Measurements from ENCODE around the gene PRAMEF14.
"Not testable (repeated sequence)": the region's sequence is repeated elsewhere in the genome, so short reads cannot be mapped to it uniquely, and the experiment has no call there.

PRAMEF14 gene, protein sequence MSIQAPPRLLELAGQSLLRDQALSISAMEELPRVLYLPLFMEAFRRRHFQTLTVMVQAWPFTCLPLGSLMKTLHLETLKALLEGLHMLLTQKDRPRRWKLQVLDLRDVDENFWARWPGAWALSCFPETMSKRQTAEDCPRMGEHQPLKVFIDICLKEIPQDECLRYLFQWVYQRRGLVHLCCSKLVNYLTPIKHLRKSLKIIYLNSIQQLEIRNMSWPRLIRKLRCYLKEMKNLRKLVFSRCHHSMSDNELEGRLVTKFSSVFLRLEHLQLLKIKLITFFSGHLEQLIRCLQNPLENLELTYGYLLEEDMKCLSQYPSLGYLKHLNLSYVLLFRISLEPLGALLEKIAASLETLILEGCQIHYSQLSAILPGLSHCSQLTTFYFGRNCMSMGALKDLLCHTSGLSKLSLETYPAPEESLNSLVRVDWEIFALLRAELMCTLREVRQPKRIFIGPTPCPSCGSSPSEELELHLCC

DNA sequence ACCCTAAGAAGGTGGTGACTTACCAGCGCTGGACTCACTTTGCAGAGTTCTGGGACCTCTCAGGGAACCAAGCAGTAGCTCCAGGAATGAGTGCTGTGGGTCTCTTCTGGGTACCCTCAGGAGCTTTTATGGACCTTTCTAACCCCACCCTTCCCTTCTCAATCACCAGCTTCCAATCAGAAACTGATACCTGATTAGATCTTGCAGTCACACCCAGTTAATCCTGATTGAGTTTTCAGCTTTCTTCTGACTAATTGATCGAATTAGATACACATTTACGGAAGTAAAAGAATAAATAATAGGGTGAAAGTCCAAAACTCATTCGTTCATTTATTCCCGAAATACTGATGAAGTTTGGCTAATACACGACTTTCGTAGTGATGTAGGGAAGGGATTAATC is at the start of gene PRAMEF14:
TSS of gene PRAMEF14 (minus strand) at position 101 of the 400 bp plus-strand sequence. CDS start 1,820 bp downstream, outside the sequence.
- not testable (repeated sequence) for H3K27ac ChIP-seq

- H3K27ac ChIP-seq, result not testable (repeated sequence)
These were observed 48.4 kb upstream of the PRAMEF14 start for GRCh38 chr1:13395311-13395710.

DNA sequence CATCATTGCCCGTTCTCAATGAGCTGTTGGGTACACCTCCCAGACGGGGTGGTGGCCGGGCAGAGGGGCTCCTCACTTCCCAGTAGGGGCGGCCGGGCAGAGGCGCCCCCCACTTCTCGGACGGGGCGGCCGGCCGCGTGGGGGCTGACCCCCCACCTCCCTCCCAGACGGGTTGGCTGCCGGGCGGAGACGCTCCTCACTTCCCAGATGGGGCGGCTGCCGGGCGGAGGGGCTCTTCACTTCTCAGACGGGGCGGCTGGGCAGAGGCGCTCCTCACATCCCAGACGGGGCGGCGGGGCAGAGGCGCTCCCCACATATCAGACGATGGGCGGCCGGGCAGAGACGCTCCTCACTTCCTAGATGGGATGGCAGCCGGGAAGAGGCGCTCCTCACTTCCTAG is 47.8 kb upstream of the PRAMEF14 start:
- H3K27ac ChIP-seq, result not testable (repeated sequence)

DNA sequence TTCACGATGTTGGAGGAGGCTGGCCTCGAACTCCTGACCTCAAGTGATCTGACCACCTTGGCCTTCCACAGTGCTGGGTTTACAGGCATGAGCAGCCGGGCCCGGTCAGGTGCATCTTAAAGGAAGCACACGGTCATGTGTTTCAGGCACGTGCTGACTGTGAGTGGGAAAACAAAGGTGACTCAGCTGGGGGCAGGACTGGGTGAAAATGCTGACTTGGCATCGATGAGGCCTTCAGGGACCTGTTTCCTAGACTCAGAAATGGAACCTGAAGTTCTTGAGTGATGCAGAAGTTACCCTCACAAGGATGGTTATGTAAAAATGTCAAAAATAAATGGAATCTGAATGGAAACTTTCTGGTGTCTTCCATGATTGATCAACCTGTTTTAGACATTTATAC is 46.1 kb upstream of the PRAMEF14 start:
- not testable (repeated sequence) for H3K27ac ChIP-seq

DNA sequence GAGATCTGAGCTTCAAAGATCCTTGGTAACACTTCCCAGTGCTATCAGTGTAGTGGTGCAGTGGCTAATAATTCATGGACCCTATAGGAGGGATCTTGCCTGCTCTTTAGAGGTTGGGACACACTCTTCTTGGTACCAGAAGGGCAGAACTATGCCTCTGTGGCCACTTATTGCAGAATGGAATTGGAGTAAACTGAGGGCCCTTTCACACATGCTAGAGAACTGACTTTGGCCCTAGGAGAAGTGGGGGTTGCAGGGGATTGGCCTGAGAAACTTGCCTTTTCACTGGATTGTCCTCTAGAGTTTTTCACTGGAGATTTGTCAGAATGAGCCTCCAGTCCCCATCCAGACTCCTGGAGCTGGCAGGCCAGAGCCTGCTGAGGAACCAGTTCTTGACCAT is 42.4 kb upstream of the PRAMEF14 start, which contains the start of gene PRAMEF17:
TSS of gene PRAMEF17 (plus strand) at position 301 of the 400 bp plus-strand sequence. CDS start at position 327, 26 bp downstream.
- H3K27ac ChIP-seq, result not testable (repeated sequence)

DNA sequence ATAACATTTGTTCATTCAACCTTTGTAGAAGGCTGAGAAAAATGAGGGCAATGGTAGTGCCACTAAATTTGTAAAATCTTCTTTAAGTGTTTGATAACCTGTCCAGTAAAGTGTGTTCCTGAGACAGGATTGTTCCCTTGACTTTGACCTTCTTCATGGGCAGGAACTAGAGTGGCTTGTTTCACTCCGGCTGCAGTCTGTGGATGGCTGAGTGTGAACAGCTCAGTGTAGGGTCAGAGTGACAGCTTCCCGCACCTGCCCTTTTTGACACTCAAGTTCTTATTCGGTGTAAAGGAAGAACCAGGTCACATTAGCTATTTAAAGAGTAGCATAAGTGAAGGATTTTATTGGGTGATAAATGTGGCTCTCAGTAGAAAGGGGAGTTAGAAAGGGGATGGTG is 33.4 kb upstream of the PRAMEF14 start:
- H3K27ac ChIP-seq, result not testable (repeated sequence)

DNA sequence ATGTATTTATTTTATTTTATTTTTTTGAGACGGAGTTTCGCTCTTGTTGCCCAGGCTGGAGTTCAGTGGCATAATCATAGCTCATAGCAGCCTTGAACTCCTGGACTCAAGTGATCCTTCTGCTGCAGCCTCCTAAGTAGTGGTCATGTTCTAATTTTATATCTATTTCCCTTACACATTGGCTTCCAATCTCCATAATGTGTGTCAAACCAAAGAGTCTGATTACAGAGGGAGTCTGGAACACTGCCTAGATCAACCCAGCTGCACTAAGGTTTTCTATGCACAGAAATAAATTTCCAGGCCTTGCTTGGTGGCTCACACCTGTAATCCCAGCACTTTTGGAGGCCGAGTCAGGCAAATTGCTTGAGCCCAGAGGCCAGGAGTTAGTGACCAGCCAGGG is 32.0 kb upstream of the PRAMEF14 start:
- not testable (repeated sequence) for H3K27ac ChIP-seq

GRCh38 chr1:13368544-13368943 is 21.6 kb upstream of the PRAMEF14 start:
- TF ChIP-seq CTCF (conservative IDR thresholded peaks at IDR 0.05), result peak; percentile 64

GRCh38 chr1:13366536-13366935 is 19.6 kb upstream of the PRAMEF14 start:
- H3K27ac ChIP-seq, result not testable (repeated sequence)

More at GRCh38 chr1:13368544-13368943, 21.6 kb upstream of the PRAMEF14 start:
- H3K27ac ChIP-seq, result not testable (repeated sequence)

DNA sequence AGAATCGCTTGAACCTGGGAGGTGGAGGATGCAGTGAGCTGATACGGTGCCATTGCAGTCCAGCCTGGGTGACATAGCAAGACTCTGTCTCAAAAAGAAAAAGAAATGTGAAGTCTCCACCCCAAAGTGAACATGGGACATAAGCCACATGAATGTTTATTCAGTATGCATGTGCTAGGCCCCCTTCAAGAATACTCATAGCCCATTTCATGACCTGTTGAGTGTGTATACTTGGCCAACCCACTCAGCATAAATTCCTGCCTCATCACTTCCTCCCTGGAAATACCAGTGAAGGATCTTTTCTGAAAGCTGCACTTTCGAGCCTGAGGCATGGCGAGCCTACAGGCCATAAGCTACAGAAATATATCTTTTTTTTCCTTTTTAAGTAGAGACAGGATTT is 18.0 kb upstream of the PRAMEF14 start:
- H3K27ac ChIP-seq, result not testable (repeated sequence)

DNA sequence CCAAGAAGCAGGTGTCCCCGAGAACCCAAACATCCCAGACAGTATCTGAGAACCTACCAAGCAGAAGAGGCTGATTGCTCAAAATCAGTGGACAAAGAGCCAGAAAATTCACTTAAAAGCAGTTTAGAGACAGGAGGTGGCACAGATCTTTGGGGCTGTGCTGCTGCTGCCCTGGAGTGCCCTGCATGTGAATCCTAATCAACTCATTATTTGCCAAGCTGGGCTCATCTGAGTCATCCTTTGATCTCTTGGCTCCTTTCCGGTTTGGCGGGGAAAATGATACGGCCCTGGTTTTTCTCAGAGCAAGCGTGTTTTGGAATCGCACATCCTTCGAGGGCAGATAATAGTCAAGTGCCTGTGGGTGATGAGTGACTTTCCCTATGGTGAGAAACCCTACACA is 15.4 kb upstream of the PRAMEF14 start:
- H3K27ac ChIP-seq, result not testable (repeated sequence)

GRCh38 chr1:13356774-13357173 is 9.8 kb upstream of the PRAMEF14 start:
- peak; percentile 63 for TF ChIP-seq CTCF (conservative IDR thresholded peaks at IDR 0.05)
- H3K27ac ChIP-seq, result not testable (repeated sequence)

DNA sequence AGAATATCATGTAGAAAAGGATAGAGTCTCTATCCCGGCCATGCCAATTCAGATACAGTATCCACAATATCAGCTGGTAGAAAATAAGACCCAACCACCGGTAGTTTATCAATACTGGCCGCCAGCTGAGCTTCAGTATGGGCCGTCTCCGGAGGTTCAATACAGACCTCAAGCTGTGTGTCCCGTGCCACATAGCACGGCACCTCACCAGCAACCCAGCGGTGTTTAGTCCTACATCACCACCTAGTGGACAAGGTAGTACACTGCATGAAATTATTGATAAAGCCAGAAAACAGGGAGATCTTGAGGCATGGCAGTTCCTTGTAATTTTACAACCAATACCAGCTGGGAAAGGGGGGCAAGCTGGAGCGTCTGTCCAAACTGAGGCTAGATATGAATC is 7.5 kb upstream of the PRAMEF14 start:
- not testable (repeated sequence) for H3K27ac ChIP-seq
- TF ChIP-seq CTCF (conservative IDR thresholded peaks at IDR 0.05), result peak; percentile 17; the same call in 1 of the 2 replicates

GRCh38 chr1:13353476-13353875 is 6.5 kb upstream of the PRAMEF14 start:
- H3K27ac ChIP-seq, result not testable (repeated sequence)

DNA sequence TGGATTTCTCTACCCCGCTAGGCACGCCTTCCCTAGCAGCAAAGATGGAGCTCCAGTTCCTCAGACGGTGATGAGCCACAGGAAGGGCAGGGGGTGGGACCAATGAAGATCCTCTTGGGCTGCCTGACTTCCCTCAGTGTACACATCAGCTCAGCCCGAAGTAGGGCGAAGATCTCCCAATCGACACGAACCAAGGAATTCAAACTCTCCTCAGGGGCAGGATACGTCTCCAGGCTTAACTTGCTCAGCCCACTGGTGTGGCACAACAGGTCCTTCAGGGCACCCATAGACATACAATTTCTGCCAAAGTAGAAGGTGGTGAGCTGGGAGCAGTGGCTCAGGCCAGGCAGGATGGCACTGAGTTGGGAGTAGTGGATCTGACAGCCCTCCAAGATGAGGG is 4.4 kb downstream of the PRAMEF14 start:
- H3K27ac ChIP-seq, result not testable (repeated sequence)

DNA sequence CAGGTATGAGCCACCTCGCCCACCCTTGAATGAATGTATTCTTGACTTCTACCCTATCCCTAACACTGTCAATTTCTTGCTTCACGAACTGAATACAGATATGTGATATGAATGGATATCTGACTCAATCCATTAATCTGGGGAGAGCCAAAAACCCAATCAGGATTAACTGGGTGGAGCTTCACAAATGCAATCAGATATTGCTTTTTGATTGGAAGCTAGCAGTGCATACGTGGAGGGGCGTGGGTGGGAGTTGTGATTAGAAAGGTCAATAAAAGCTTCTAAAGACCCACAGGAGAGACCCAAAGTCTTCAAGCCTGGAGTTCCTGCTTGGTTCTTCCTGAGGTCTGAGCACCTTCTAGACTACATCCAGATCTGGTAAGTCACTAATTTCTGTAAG is 31.7 kb downstream of the PRAMEF14 start, which contains the start of gene PRAMEF15:
TSS of gene PRAMEF15 (plus strand) at position 301 of the 400 bp plus-strand sequence. CDS start 2,827 bp downstream, outside the sequence.
- H3K27ac ChIP-seq, result not testable (repeated sequence)

- not testable (repeated sequence) for H3K27ac ChIP-seq
These were observed 43.7 kb downstream of the PRAMEF14 start, which contains the start of gene PRAMEF33 for GRCh38 chr1:13303239-13303638. TSS of gene PRAMEF33 (plus strand) at chr1:13303539. CDS start at chr1:13305955, 2,416 bp downstream.

DNA sequence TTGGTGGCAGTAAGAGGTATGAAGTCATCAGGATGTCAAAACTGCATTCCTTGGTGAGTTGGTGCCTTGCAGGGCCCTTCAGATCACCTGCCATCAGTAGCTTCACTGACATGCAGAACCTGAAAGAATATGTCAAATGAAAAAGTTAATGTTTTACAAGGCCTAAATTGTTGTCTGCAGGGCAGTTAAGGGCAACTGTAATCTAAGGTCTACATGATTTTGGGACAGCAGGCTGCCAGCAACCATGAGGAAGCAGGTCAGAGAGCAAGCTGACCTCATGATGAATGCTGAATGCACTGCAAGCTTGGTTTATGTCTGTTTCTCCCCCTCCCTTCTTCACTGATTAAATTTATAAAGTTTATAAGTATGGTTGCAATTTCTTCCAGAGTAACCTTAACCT is 44.7 kb downstream of the PRAMEF14 start:
- not testable (repeated sequence) for H3K27ac ChIP-seq
